HepG2 (cell line): ENCODE measurements around the gene DNM1. TPM values are rescaled to one million over a fixed set of nuclear protein-coding genes. Genes with fewer than 3 reads are reported as not detected.

ENCODE experiments used
- BHLHE40 ChIP-seq: IDR thresholded peaks from 2 replicates; pipeline ENCODE4 v1.6.1; 2011; ENCODE audit warnings: low read length, improper control_type of control experiment
- HNF1A ChIP-seq, 2 experiments: sonication (generic) in 1 of 2; formaldehyde crosslinking in 1 of 2; IDR thresholded peaks; 2 replicates each; pipeline versions ENCODE4 v1.4.0 to v1.6.1; 2016 to 2020; ENCODE audit warnings: borderline replicate concordance in 1 of 2, low read depth in 1 of 2, mild to moderate bottlenecking in 1 of 2, missing genetic modification reagents in 1 of 2
- PITX1 ChIP-seq: sonication (generic); formaldehyde crosslinking; IDR thresholded peaks from 2 replicates; pipeline ENCODE4 v1.5.1; 2020; ENCODE audit warnings: mild to moderate bottlenecking, missing genetic modification reagents
- SP4 ChIP-seq: sonication (generic); formaldehyde crosslinking; IDR thresholded peaks from 2 replicates; pipeline ENCODE4 v1.8.1; 2023; ENCODE audit warnings: mild to moderate bottlenecking, missing genetic modification reagents
- ZBTB20 ChIP-seq: sonication (generic); formaldehyde crosslinking; IDR thresholded peaks from 2 replicates; pipeline ENCODE4 v1.8.1; 2023; ENCODE audit warnings: missing genetic modification reagents, low read depth, mild to moderate bottlenecking, borderline replicate concordance
- ZNF263 ChIP-seq: sonication (generic); formaldehyde crosslinking; IDR thresholded peaks from 2 replicates; pipeline ENCODE4 v1.4.0; 2020; ENCODE audit warnings: missing genetic modification reagents
- ZNF292 ChIP-seq: sonication (generic); formaldehyde crosslinking; IDR thresholded peaks from 2 replicates; pipeline ENCODE4 v1.8.1; 2022; ENCODE audit warnings: mild to moderate bottlenecking, low read depth, missing genetic modification reagents, borderline replicate concordance
- ZNF451 ChIP-seq: sonication (generic); formaldehyde crosslinking; IDR thresholded peaks from 2 replicates; pipeline ENCODE4 v1.5.0; 2020; ENCODE audit warnings: mild to moderate bottlenecking, missing genetic modification reagents
- ZNF501 ChIP-seq: sonication (generic); formaldehyde crosslinking; IDR thresholded peaks from 2 replicates; pipeline ENCODE4 v1.5.1; 2020; ENCODE audit warnings: mild to moderate bottlenecking, moderate library complexity, missing genetic modification reagents
- ZNF607 ChIP-seq: sonication (generic); formaldehyde crosslinking; IDR thresholded peaks from 2 replicates; pipeline ENCODE4 v1.5.1; 2020; ENCODE audit warnings: missing genetic modification reagents, mild to moderate bottlenecking, borderline replicate concordance
- ZNF687 ChIP-seq: sonication (generic); formaldehyde crosslinking; IDR thresholded peaks from 2 replicates; pipeline ENCODE4 v1.5.1; 2020; ENCODE audit warnings: mild to moderate bottlenecking, missing genetic modification reagents, moderate library complexity
- polyA plus RNA-seq, 8 experiments: library from polyadenylated mRNA; depleted of rRNA in 3 of 8; stranded (reverse) in 7 of 8; unstranded in 1 of 8; fragments of >200 nt; fragmentation: Illumina TruSeq in 4 of 8; extraction: Trizol in 4 of 8; gene quantifications; 2 replicates each; pipeline versions ENCODE4 v1.2.1 to v1.2.3, GENCODE V29; 2011 to 2016; ENCODE audit warnings: low read depth in 4 of 8, missing spikeins in 1 of 8, mixed read lengths in 1 of 8; ENCODE audit not compliant: insufficient read depth in 1 of 8
- total RNA-seq, 5 experiments: library from RNA; depleted of rRNA; stranded (reverse); fragments of >200 nt; fragmentation: Illumina TruSeq; extraction: Trizol; gene quantifications; 2 replicates each; pipeline ENCODE4 v1.2.3, GENCODE V29; 2016; ENCODE audit warnings: low read depth in 1 of 5
- TF ChIP-seq, protein P1 (sequence below): sonication (generic); formaldehyde crosslinking; IDR thresholded peaks from 2 replicates; pipeline ENCODE4 v1.5.1; 2020; ENCODE audit warnings: mild to moderate bottlenecking, moderate library complexity, missing genetic modification reagents
- TF ChIP-seq, protein P2 (sequence below): IDR thresholded peaks from 2 replicates; pipeline ENCODE4 v1.4.0; 2020; ENCODE audit warnings: mild to moderate bottlenecking, missing genetic modification reagents

The DNM1 gene
- total and polyA plus RNA-seq, 2 of the 13 experiments (the other 11 are each of a cell fraction or from before 2014, with no cell fraction given): 0.13 to 0.58 TPM

GRCh38 chr9:128276574-128277270, 73.5 kb downstream of the DNM1 start (continued):
- TF ChIP-seq, protein P1, sequence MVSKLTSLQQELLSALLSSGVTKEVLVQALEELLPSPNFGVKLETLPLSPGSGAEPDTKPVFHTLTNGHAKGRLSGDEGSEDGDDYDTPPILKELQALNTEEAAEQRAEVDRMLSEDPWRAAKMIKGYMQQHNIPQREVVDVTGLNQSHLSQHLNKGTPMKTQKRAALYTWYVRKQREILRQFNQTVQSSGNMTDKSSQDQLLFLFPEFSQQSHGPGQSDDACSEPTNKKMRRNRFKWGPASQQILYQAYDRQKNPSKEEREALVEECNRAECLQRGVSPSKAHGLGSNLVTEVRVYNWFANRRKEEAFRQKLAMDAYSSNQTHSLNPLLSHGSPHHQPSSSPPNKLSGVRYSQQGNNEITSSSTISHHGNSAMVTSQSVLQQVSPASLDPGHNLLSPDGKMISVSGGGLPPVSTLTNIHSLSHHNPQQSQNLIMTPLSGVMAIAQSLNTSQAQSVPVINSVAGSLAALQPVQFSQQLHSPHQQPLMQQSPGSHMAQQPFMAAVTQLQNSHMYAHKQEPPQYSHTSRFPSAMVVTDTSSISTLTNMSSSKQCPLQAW (CRISPR knock-in tag): peak; percentile 38; the same call in 1 of the 2 replicates
- TF ChIP-seq SP4 (CRISPR knock-in tag): no peak
- TF ChIP-seq HNF1A (IDR thresholded peaks at IDR 0.05; ENCODE audit: low read depth): no peak
- 0 out of 2 replicates have a peak, but pooled peaks have one; percentile 16 for TF ChIP-seq HNF1A (CRISPR knock-in tag; IDR thresholded peaks at IDR 0.05; ENCODE audit: borderline replicate concordance)
- no peak for TF ChIP-seq ZNF607
- TF ChIP-seq, protein P2, sequence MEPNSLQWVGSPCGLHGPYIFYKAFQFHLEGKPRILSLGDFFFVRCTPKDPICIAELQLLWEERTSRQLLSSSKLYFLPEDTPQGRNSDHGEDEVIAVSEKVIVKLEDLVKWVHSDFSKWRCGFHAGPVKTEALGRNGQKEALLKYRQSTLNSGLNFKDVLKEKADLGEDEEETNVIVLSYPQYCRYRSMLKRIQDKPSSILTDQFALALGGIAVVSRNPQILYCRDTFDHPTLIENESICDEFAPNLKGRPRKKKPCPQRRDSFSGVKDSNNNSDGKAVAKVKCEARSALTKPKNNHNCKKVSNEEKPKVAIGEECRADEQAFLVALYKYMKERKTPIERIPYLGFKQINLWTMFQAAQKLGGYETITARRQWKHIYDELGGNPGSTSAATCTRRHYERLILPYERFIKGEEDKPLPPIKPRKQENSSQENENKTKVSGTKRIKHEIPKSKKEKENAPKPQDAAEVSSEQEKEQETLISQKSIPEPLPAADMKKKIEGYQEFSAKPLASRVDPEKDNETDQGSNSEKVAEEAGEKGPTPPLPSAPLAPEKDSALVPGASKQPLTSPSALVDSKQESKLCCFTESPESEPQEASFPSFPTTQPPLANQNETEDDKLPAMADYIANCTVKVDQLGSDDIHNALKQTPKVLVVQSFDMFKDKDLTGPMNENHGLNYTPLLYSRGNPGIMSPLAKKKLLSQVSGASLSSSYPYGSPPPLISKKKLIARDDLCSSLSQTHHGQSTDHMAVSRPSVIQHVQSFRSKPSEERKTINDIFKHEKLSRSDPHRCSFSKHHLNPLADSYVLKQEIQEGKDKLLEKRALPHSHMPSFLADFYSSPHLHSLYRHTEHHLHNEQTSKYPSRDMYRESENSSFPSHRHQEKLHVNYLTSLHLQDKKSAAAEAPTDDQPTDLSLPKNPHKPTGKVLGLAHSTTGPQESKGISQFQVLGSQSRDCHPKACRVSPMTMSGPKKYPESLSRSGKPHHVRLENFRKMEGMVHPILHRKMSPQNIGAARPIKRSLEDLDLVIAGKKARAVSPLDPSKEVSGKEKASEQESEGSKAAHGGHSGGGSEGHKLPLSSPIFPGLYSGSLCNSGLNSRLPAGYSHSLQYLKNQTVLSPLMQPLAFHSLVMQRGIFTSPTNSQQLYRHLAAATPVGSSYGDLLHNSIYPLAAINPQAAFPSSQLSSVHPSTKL: 0 out of 2 replicates have a peak, but pooled peaks have one; percentile 4
- TF ChIP-seq ZBTB20 (CRISPR knock-in tag): 0 out of 2 replicates have a peak, but pooled peaks have one; percentile 32
- peak; percentile 13; the same call in 1 of the 2 replicates for TF ChIP-seq ZNF687 (CRISPR knock-in tag)
- TF ChIP-seq ZNF451 (CRISPR knock-in tag): 0 out of 2 replicates have a peak, but pooled peaks have one; percentile 17
- peak; percentile 28; the same call in 1 of the 2 replicates for TF ChIP-seq ZNF292
- TF ChIP-seq ZNF263 (CRISPR knock-in tag): peak; percentile 66; the same call in 1 of the 2 replicates
- TF ChIP-seq ZNF501 (CRISPR knock-in tag): peak; percentile 33; the same call in 1 of the 2 replicates
- no peak for TF ChIP-seq BHLHE40
- 0 out of 2 replicates have a peak, but pooled peaks have one; percentile 40 for TF ChIP-seq PITX1 (CRISPR knock-in tag)
